Dedifferentiated amniotic fluid mesenchymal stem cell (primary cell): Measurements from ENCODE around the gene BACH1.

Experiments used
- DNase-seq: peaks from one replicate; pipeline ENCODE4 v3.0.0-alpha.2; 2016; ENCODE audit errors: extremely low spot score

The BACH1 gene

DNA sequence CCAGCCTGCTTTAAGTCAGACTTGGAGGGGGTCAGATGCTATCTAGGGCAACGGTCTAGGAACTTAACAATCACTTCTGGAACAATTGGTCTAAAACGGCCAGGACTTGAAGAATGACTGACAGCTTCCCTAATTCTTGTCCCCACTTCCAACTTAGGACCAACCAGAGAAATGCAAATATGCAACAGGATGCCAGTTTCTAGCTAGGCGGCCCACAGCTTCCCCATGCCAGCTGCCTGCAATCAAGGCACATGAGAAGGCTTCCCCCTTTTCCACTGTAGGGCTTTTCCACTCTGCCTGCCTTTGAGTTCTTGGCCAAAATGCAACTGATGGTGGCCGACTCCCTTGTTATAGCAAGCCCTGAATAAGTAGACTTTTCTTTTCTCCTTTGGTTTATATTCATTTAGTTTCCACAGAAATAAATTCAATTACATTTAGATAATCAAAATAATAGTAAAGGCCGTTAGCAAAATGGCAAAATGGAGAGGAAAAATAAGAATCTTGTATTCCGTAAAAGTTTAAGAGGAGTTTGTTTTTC is 80.9 kb downstream of the BACH1 start:
- DNase-seq, result no peak

DNA sequence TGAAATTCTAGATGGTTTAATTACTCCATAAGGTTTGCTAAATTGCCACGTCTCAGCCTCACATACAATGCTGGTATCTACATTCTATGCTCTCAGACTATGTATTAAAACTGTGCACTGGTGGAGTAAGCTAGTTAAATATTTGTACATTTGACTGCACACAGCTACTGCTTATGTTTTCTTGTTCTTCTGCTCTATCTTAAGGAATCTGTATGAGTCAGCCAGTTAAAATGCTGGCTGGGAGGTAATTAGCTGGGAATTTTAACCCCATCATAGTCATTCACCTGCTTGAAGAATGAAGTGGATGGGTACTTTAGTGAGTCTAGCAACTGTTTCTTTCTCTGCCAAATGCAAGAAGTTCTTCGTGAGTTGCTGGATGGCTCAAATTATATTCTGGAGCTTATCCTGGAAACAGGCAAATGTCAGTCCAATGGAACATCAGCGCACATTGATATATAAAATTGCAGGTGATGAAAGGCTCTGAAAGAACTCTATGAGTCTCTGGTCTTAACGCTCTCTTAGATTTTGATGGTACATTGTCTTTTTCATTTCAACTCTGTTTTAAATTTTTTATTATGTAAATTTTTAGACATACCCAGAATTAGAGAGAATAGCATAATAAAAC is 83.4 kb downstream of the BACH1 start:
- peak; percentile 29 for DNase-seq

DNA sequence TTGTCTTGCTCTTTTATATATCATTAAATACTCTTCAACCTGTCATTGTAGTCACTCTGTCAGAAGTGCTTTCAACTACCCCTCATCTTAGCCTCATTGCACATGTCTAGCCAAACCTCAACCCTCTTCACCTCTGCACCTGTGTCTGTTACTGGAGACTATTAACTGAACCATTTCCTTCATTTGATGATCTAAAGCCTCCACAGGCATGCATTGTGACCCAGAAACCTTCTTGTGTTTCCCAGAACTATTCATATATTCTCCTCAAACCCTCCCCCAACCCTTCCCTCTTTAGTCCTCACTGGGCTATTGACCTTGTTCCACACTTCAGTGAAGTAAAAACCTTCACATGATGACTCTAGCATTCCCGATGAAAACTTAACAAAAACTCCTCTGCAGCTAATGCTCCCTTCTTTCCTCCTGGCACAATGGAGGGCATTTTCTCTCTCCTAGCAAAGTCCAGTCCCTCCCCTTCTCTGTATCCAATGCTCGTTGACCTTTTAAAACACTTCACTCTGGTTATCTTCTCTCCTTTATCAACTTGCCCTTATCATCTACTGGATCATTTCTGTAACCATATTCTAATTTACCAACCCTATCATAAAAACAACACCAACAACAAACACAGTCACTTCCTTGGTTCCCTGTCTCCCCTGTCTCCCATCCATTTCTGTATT is 86.1 kb downstream of the BACH1 start:
- DNase-seq, result no peak

DNA sequence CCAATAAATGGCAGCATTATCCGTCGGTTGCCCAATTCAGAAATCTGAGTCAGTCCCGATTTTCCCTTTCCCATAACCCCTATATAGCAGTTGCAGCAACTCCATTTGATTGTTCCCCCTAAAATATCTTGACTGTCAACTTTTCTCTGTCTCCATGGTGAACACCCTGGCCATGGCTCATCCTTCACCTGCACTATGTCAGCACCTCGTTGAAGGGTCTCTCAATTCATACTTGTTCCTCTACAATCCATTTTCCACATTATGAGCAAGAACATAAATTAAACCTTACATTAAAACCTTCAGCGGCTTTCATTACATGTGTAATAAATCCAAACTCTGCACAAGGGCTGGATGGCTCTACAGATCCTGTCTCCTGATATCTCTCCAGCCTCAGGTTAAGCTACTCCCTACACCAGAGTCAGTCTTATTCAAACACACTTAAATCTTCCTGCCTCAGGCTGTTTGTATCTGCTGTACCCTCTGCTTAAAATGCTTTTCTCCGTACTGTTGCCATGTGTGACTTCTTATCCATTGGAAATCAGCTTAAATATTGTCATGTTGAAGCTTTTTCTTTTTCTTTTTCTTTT is 87.3 kb downstream of the BACH1 start:
- no peak for DNase-seq

DNA sequence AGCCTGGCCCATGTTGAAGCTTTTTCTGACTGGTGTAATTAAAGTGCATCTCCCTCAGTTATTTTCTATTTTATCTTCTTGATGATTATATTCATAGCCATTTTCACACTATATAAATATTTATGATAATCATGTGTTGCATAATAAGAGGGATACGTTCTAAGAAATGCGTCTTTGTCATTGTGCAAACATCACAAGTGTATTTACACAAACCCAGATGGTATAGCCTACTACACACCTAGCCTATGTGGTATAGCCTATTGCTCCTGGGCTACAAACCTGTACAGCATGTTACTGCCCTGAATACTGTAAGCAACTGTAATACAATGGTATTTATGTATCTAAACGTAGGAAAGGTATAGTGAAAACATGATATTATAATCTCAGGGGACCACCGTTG is 88.1 kb downstream of the BACH1 start:
- DNase-seq, result no peak

DNA sequence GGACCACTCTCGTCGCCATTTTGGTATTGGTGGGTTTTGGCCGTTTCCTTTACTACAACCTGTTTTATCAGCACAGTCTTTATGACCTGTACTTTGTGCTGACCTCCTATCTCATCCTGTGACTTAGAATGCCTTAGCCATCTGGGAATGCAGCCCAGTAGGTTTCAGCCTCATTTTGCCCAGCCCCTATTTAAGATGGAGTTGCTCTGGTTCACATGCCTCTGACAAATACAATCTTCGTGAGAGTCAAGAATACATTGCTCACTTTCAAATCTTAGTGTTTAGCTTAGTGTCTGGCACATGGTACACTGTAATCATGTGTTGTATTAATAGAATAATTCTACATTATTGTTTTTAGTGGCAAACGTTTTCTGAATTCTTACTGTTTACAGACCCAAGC is 88.9 kb downstream of the BACH1 start:
- no peak for DNase-seq

DNA sequence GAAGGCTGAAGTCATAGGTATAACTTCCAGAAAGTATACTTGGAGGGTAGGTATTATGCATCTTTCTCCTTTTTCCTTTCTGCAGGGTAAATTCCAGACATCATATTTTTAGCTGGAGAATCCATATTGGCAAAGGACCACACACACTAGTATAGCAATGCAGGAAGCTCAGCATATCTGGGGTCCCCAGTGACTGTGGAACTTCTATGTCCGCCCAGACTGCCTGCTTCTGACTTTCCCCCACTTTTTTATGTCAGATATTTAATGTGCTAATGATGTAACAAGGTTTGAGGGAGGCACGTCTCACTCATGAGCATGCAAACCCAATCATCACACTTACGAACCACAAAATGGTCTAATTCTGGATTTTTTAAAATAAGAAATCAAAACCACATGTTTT is 90.4 kb downstream of the BACH1 start:
- DNase-seq, result no peak

DNA sequence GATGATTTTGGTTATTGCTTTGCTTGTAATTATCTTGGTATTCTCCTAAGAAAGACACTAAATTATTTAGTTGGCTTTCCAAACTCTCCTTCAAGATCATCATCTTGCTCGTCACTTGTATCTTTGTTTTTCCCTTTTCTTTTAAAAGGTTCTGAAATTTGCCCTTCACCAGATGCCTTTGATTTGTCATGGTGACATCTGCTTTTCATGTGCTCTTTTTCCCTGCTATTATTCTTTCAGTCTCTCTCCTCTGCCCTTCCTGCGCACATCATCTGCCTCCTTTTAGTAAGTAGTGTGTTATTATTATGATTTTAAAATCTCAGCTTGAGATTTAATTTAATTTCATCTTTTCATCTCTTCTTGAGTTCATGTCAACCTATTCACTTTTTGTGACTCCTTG is 92.1 kb downstream of the BACH1 start:
- DNase-seq, result no peak

DNA sequence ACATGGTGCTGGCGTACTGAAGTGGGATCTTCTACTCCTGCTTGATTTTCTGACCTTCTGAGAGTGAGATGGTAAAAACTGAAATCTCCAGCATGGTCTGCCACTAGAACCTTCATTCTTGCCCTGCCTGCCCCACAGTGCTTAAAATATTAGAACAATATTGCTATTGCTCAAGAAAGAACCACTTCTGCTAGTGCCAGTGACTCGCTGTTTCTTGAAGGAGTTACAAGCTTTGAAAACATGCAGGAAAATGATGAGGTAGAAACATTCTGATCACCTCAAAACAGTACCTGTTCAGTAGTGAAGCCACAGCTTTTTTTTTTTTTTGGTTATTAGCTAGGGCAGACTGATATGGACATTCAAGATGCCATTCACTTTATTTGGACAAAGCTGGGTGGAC is 95.3 kb downstream of the BACH1 start:
- DNase-seq, result no peak
